Fibroblast of skin of back (primary cell): Measurements from ENCODE around the gene METTL5.
"Not testable (repeated sequence)": the region's sequence is repeated elsewhere in the genome, so short reads cannot be mapped to it uniquely, and the experiment has no call there.

Source experiments
- DNase-seq: peaks from one replicate; pipeline ENCODE4 v3.0.0-alpha.2; 2013

METTL5 gene

DNA sequence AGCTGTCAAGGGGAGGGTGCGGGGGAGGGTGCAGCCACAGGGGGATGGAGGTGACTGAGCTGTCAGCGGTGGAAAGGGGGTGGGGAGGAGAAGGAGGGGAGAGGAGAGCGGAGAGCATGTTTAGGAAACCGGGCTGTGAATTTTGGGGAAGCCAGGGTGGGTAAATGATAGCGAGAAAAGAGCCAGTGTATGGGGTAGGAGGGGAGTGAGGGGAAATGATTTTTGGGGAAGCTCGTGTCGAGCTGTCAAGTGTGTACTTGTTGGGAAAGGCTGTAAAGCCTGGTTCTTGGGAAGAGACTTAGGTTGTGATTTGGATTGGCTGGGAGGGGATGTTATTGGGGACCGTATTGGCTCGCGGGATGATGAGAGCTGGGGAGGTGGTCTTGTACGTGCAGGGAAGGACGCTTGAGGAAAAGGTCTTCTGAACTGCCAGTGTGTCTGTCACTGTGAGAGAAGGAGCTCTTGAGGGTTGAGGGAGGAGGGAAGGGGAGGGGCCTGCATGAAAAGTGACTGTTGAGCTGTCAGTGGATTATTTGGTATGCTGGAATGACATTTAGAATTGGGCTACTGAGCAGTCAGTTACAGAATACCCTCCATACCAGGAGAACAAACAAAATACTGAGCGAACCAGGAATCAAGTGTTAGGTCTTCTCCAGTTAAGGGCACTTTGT, 3.6 kb upstream of the METTL5 start:
- peak; percentile 64 for DNase-seq

GRCh38 chr2:169827272-169828140, 2.8 kb upstream of the METTL5 start, which contains the start of gene UBR3:
TSS of gene UBR3 (plus strand) at chr2:169827454. CDS start at chr2:169827508, 54 bp downstream.
- peak; percentile 93 for DNase-seq

- DNase-seq = no peak
Measured at GRCh38 chr2:169823996-169824372, 721 bp downstream of the METTL5 start.

- DNase-seq = peak; percentile 26
Measured at GRCh38 chr2:169822785-169823392, 1.8 kb downstream of the METTL5 start.

DNA sequence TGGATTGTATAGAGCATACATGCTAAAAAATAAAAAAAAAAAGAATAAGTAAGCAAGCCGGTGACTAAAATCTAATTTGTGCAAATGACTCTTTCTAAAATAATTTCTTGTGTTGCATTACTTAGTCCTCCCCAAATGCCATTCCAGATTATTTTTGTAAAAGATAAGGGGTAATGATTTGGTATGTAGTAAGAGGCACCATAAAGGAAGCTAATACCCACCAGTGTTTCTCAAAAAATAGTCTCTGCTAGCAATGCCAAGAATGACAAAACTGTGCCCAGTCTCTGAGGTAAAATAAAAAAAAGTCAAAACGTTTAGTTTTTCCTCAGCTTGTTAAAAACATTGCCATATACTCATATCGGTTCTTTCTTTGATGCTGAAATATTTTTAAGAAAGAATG, 2.7 kb downstream of the METTL5 start:
- peak; percentile 37 for DNase-seq

DNA sequence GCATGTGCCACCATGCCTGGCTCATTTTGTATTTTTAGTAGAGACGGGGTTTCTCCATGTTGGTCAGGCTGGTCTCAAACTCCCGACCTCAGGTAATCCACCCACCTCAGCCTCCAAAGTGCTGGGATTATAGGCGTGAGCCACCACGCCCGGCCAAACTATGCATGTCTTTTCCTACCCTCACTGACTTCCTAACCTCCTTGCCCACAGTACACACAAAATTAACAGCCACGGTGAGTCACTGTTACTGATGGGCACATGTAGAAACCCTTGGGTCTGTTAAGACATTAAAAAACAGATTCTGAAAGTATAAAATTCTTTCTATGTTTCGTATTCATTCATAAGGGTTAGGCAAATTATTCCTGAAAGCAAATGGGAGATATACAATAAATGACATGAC, 4.6 kb downstream of the METTL5 start:
- peak; percentile 27 for DNase-seq

DNA sequence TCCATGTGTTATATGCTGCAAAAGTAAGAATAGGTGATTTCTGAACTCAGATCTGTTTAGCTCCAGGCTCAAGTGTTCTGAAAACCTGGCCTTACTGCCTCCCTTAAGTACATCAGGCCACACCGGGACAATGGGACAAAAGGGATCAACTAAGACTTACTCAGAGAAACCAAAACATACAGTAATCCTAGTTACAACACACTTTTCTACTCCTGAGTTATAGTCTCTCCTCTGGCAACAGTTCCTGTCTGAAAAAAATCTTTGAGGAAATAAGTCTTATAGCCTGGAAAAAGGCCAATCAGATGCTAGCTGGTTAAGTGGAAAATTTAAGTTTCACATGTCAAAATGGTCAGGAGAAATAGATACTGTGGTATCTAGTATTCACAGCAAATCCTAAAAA, 5.6 kb downstream of the METTL5 start:
- DNase-seq = peak; percentile 33

- DNase-seq = no peak
Measured at GRCh38 chr2:169818241-169818640, 6.5 kb downstream of the METTL5 start.

- DNase-seq = not testable (repeated sequence)
Measured at GRCh38 chr2:169817369-169817768, 7.3 kb downstream of the METTL5 start.

DNA sequence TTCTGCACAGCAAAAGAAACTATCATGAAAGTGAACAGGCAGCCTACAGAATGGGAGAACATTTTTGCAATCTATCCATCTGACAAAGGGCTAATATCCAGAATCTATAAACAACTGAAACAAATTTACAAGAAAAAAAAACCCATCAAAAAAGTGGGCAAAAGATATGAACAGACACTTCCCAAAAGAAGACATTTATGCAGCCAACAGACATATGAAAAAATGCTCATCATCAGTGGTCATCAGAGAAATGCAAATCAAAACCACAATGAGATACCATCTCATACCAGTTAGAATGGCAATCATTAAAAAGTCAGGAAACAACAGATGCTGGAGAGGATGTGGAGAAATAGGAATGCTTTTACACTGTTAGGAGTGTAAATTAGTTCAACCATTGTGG, 7.7 kb downstream of the METTL5 start:
- not testable (repeated sequence) for DNase-seq

DNA sequence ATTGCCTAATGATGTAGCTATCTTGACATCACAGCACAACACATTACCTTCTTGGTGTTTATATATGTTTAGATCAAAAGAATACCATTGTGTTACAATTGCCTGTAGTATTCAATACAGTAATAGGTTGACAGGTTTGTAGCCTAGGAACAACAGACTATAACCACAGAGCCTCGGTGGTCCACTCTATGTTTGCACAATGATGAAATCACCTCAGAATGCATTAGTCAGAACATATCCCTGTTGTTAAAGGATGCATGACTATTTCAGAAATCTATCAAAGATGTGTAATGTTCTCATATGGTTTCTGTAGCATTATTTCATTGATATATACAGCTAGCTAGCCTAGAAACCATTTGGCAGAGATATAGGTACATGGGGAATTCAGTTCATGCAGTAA, 8.9 kb downstream of the METTL5 start:
- peak; percentile 93 for DNase-seq

GRCh38 chr2:169808221-169808620, 16.5 kb downstream of the METTL5 start:
- peak; percentile 92 for DNase-seq

DNA sequence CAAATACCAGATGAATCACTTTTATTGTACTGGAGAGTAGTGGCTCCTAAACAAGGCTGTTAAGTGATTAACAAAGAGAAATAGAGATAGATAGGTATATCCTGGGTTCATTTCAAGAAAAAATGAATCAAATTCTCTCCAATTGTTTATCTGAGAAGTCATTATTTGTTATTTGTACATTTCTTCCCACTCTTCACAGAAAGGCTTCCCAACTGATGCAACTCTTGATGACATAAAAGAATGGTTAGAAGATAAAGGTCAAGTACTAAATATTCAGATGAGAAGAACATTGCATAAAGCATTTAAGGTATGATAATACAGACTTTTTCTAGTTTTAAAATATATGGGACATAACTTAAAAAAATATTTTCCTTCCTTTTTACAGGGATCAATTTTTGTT, 18.1 kb downstream of the METTL5 start:
- no peak for DNase-seq

DNA sequence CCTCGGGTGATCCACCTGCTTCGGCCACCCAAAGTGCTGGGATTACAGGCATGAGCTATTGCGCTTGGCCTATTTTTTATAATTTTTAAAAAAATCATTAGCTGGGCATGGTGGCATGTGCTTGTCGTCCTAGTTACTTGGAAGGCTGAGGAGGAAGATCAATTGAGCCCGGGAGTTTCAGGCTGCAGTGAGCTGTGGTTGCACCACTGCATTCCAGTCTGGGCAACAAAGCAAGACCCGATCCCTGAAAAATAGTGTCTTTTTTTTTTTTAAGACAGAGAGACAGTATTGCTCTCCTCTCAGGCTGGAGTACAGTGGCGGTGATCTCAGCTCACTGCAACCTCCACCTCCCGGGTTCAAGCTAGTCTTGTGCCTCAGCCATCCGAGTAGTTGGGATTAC, 21.2 kb downstream of the METTL5 start:
- DNase-seq = no peak

- peak; percentile 91 for DNase-seq
Measured at GRCh38 chr2:169798718-169799592, 25.8 kb downstream of the METTL5 start, which contains the start of gene SSB. TSS of gene SSB (plus strand) at chr2:169798871. CDS start at chr2:169800961, 2,090 bp downstream.

- no peak for DNase-seq
Measured at GRCh38 chr2:169798397-169798717, 26.3 kb downstream of the METTL5 start.

DNA sequence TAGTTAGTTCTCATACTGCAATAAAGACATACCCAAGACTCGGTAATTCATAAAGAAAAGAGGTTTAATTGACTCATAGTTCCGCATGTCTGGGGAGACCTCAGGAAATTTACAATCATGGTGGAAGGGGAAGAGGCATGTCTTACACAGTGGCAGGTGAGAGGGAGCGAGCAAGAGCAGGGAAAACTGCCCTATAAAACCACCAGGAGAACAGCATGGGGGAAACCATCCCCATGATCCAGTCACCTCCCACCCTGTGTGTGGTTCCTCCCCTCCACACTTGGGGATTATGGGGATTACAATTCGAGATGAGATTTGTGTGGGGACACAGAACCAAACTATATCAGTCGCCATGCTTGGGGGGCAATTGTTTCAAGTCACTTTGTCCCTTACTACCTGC, 27.1 kb downstream of the METTL5 start:
- DNase-seq = no peak

- DNase-seq = no peak
Measured at GRCh38 chr2:169796441-169796840, 28.3 kb downstream of the METTL5 start.

- DNase-seq = no peak
Measured at GRCh38 chr2:169795181-169795580, 29.5 kb downstream of the METTL5 start.

GRCh38 chr2:169790581-169790980, 34.1 kb downstream of the METTL5 start:
- no peak for DNase-seq

DNA sequence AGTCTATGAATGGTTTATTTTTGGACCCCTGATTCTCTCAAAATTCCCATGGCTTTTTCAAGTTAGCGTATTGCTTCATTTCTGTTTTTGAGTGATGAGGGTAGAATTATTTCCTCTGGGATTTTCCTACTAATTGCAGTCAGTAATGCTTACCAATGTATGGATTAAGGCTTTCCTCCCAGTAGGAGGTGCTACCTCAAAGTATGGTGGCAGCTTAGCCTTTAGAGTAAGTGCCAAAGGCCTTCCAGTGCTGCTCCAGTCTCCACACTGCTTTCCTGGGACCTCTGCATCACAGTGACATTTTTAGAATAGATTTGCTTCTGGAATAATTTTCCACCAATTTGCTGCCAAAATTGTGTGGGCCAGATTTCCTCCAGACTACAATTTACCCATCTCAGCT, 42.2 kb downstream of the METTL5 start:
- DNase-seq = no peak

GRCh38 chr2:169781249-169782013, 43.3 kb downstream of the METTL5 start:
- DNase-seq = no peak
